Measurements from ENCODE around the gene ALS2CL.

- TF ChIP-seq FOXA1 (IDR thresholded peaks at IDR 0.05) (no peak), SP1 (IDR thresholded peaks at IDR 0.05) (no peak), BHLHE40 (IDR thresholded peaks at IDR 0.05; ENCODE audit: borderline replicate concordance) (no peak), FOXK2 (IDR thresholded peaks at IDR 0.05) (no peak), ZNF384 (IDR thresholded peaks at IDR 0.05) (no peak), SUZ12 (IDR thresholded peaks at IDR 0.05) (no peak), FOXM1 (IDR thresholded peaks at IDR 0.05; ENCODE audit: borderline replicate concordance) (no peak), ARNT (IDR thresholded peaks at IDR 0.05) (no peak)
Measured at GRCh38 chr3:46724424-46724823, 30.9 kb upstream of the ALS2CL start.
